ENCODE results near the gene TMEM60.

DNA sequence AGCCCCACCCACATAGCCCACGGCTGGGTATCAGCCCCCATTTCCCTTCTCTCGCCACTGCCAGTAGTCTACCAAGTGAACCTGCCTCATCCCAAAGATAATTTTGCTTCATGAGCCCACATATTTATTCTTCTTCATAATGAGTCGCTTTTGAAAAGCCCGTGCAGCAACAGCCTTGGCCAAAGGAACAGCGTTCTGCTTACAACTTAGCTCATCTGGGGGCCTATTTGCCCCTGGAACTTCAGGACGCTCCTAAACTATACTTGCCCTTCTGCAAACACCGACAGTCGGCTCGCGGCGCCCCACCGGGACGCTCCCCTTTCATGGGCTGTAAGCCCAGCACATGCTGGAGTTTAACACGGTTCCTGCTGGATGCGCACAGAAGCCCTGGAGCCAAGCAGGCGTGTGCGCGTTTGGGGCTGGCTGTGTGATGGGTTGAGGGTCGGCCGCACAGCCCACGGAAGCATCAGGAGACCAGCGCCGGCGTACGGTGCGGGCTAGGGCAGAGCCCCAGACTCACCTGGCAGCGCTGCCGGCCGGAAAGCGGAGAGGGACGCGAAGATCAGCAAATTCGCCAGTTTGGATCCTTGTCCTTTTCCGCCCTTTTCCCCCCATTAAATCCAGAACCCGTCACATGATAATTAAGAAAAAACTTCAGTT, 370 bp downstream of the TMEM60 start:
- TF ChIP-seq, protein P1, sequence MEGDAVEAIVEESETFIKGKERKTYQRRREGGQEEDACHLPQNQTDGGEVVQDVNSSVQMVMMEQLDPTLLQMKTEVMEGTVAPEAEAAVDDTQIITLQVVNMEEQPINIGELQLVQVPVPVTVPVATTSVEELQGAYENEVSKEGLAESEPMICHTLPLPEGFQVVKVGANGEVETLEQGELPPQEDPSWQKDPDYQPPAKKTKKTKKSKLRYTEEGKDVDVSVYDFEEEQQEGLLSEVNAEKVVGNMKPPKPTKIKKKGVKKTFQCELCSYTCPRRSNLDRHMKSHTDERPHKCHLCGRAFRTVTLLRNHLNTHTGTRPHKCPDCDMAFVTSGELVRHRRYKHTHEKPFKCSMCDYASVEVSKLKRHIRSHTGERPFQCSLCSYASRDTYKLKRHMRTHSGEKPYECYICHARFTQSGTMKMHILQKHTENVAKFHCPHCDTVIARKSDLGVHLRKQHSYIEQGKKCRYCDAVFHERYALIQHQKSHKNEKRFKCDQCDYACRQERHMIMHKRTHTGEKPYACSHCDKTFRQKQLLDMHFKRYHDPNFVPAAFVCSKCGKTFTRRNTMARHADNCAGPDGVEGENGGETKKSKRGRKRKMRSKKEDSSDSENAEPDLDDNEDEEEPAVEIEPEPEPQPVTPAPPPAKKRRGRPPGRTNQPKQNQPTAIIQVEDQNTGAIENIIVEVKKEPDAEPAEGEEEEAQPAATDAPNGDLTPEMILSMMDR (IDR thresholded peaks at IDR 0.05): no peak
- peak in 1 of 2 donors; percentile 6 for TF ChIP-seq POLR2A (IDR thresholded peaks at IDR 0.05)
